ENCODE measurements around the gene EXOSC1.

The EXOSC1 gene

DNA sequence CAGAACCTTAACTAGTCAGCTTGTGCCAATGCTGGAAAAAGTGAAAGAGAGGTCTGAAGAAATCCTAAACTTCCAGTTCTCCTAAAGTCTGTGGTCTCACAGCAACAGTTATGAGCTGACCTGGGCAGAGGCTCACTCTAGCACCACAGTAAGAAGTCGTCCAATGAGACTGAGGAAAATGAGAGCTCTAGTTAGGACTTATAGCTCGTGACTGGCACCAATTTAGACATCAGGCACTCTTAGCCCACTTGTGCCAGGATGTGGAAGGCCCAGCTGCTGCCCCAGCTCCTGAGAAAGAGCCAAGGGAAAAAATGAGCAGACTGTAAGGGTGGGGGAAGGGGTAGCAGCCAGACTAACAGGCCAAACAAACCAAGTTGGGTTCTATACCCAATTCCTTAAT is 44.8 kb upstream of the EXOSC1 start:
- no peak for DNase-seq (ENCODE audit: low read depth in 1 of 2, low spot score in 1 of 2)
- H3K27ac ChIP-seq (replicated peaks), result no peak overlapping the region
- H3K4me3 ChIP-seq (replicated peaks; ENCODE audit: insufficient read depth, low read length), result no peak overlapping the region
- no peak for TF ChIP-seq CTCF (IDR thresholded peaks at IDR 0.05; ENCODE audit: insufficient read depth, low read length)
- no peak for TF ChIP-seq POLR2AphosphoS5 (IDR thresholded peaks at IDR 0.05; ENCODE audit: low read depth)
- TF ChIP-seq SPI1 (IDR thresholded peaks at IDR 0.05; ENCODE audit: borderline replicate concordance, low read depth), result no peak
- no peak for TF ChIP-seq GABPA (IDR thresholded peaks at IDR 0.05; ENCODE audit: low read depth)
- no peak for TF ChIP-seq REST (IDR thresholded peaks at IDR 0.05; ENCODE audit: insufficient replicate concordance, low read depth)
- no peaks in the 10 kb centered on the region for H3K27me3 ChIP-seq (ENCODE audit: insufficient read depth, poor library complexity, severe bottlenecking)

DNA sequence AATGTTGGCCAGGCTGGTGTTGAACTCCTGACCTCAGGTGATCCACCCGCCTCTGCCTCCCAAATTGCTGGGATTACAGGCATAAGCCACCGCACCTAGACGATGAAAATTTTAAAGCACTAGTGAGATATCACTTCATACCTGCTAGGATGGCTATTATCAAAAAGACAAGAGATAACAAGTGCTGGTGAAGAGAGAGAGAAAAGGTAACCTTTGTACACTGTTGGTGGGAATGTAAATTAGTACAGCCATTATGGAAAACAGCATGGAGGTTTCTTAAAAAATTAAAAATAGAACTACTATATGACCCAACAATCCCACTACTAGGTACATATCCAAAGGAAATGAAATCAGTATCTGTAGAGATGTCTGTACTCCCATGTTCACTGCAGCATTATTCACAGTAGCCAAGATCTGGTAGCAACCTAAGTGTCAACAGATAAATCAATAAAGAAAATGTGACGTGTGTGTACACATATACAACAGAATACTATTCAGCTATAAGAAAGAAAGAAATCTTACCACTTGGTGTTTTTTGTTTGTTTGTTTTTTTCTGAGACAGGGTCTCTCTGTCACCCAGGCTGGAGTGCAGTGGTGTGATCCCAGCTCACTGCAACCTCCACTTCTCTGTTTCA is 40.0 kb upstream of the EXOSC1 start:
- no peak for DNase-seq (ENCODE audit: low read depth in 1 of 2, low spot score in 1 of 2)
- Histone ChIP-seq H3K4me3 (replicated peaks; ENCODE audit: insufficient read depth, low read length) (no peak overlapping the region), H3K27me3 (ENCODE audit: insufficient read depth, poor library complexity, severe bottlenecking) (no peaks in the 10 kb centered on the region), H3K27ac (replicated peaks) (no peak overlapping the region)
- no peak for TF ChIP-seq SPI1 (IDR thresholded peaks at IDR 0.05; ENCODE audit: borderline replicate concordance, low read depth)
- no peak for TF ChIP-seq POLR2AphosphoS5 (IDR thresholded peaks at IDR 0.05; ENCODE audit: low read depth)
- TF ChIP-seq REST (IDR thresholded peaks at IDR 0.05; ENCODE audit: insufficient replicate concordance, low read depth), result no peak
- TF ChIP-seq CTCF (IDR thresholded peaks at IDR 0.05; ENCODE audit: insufficient read depth, low read length), result no peak
- no peak for TF ChIP-seq GABPA (IDR thresholded peaks at IDR 0.05; ENCODE audit: low read depth)

DNA sequence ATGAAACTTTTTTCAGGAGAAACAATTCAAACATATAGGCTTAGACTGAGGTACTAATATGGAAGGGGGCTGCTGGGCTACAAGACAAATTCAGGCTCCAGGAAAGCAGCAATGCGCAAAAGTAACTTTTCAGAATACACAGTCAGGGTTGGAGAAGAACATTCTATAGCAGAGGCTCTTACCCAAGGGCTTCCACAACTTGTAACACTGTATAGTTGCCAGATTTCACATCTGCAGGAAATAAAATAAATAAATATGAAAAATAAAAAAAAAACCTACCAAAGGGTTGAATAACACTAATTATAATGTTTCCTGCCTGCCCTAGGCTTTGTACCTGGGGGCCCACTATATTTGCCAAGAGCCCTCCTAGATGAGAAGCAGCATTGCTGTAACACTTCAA is 38.1 kb upstream of the EXOSC1 start:
- no peak overlapping the region for H3K27ac ChIP-seq (replicated peaks)
- DNase-seq (ENCODE audit: low read depth in 1 of 2, low spot score in 1 of 2), result no peak
- H3K4me3 ChIP-seq (replicated peaks; ENCODE audit: insufficient read depth, low read length), result no peak overlapping the region
- TF ChIP-seq GABPA (IDR thresholded peaks at IDR 0.05; ENCODE audit: low read depth) (no peak), CTCF (IDR thresholded peaks at IDR 0.05; ENCODE audit: insufficient read depth, low read length) (no peak), SPI1 (IDR thresholded peaks at IDR 0.05; ENCODE audit: borderline replicate concordance, low read depth) (no peak), REST (IDR thresholded peaks at IDR 0.05; ENCODE audit: insufficient replicate concordance, low read depth) (no peak), POLR2AphosphoS5 (IDR thresholded peaks at IDR 0.05; ENCODE audit: low read depth) (no peak)
- H3K27me3 ChIP-seq (ENCODE audit: insufficient read depth, poor library complexity, severe bottlenecking), result no peaks in the 10 kb centered on the region

All from HL-60 (cell line).